ENCODE results near the gene RAPGEF1.
A peak's percentile ranks its signal among the peaks of the same experiment; 100 is the strongest.
"Not testable (repeated sequence)": the region's sequence is repeated elsewhere in the genome, so short reads cannot be mapped to it uniquely, and the experiment has no call there.

RAPGEF1 gene, protein sequence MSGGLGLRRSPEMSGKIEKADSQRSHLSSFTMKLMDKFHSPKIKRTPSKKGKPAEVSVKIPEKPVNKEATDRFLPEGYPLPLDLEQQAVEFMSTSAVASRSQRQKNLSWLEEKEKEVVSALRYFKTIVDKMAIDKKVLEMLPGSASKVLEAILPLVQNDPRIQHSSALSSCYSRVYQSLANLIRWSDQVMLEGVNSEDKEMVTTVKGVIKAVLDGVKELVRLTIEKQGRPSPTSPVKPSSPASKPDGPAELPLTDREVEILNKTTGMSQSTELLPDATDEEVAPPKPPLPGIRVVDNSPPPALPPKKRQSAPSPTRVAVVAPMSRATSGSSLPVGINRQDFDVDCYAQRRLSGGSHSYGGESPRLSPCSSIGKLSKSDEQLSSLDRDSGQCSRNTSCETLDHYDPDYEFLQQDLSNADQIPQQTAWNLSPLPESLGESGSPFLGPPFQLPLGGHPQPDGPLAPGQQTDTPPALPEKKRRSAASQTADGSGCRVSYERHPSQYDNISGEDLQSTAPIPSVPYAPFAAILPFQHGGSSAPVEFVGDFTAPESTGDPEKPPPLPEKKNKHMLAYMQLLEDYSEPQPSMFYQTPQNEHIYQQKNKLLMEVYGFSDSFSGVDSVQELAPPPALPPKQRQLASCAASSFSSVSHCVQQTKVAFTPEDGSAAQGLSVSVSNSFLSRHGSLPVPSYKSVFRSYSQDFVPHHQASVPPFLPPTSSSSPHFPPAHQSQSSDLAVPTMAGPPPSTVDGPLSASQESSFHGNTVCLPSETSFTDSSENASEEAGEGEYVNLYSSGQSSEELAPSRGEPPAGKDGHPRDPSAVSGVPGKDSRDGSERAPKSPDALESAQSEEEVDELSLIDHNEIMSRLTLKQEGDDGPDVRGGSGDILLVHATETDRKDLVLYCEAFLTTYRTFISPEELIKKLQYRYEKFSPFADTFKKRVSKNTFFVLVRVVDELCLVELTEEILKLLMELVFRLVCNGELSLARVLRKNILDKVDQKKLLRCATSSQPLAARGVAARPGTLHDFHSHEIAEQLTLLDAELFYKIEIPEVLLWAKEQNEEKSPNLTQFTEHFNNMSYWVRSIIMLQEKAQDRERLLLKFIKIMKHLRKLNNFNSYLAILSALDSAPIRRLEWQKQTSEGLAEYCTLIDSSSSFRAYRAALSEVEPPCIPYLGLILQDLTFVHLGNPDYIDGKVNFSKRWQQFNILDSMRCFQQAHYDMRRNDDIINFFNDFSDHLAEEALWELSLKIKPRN (N-terminal part only)
- total RNA-seq, result 193 to 333 reads per million in 2 experiments

DNA sequence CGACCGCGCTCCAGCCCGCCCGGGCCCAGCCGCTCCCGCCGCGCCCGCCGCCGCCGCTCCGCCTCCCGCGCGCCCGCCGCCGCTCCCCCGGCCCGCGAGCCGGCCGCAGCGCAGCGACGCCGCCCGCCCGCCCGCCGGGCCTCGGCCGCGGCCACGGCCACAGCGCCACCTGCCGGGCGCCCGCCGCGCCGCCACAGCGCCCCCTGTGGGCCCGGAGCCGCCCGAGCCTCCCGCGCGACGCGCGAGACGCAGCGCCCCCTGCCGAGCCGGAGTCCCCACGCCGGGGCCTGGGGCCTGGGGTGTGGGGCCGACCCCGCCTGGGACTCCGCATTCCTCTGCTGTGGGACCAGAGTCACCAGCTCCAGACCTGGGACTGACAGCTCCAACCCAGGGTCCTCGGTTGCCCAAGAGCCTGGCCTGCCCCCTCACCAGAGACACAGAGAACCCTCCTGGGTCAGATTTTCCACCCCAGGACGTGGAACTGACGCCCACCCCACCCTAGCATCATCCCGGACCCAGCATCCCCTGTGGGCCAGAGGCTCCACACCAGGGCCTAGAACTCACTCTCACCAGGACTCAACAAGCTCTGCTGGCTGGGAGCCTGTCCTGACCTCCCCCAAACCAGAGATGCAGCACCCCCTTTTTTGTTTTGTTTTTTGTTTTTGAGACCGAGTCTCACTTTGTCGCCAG lies at the start of gene RAPGEF1:
RAPGEF1 (minus strand) TSS at position 118 of the 690 bp plus-strand sequence. CDS start 246 bp downstream, outside the sequence.
- peak; percentile 71 for DNase-seq (ENCODE audit: low read depth)

DNA sequence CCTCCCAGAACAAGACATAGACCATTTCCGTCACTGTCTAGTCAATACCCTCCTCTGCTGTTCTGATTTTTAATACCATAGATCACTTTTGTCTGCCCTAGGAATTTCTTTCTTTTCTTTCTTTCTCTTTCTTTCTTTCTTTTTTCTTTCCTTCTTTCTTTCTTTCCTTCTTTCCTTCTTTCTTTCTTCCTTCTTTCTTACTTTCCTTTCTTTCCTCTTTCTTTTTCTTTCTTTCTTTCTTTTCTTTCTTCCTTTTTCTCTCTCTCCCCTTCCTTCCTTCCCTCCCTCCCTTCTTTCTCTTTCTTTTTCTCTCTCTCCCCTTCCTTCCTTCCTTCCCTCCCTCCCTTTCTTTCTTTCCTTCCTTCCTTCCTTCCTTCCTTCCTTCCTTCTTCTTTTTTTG lies 49.0 kb upstream of the RAPGEF1 start:
- no peak for DNase-seq (ENCODE audit: low read depth)

DNA sequence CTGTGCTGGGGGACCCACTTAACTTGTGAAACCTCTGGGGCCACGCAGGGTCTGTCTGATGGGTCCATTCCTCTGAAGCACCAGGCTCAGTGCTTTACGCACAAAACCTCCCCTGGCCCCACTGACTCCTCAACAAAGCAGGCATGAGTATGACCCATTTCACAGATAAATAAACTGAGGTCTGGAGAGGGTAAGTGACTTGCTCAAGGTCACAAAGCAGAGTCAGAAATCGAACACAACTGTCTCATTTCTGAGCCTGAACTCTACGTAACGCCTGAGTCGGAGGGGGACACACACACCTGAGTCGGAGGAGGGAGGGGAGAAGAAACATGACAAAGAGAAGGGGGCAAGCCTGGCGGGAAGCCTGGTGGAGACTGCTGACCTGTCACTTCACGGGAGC lies 48.0 kb upstream of the RAPGEF1 start:
- no peak for DNase-seq (ENCODE audit: low read depth)

DNA sequence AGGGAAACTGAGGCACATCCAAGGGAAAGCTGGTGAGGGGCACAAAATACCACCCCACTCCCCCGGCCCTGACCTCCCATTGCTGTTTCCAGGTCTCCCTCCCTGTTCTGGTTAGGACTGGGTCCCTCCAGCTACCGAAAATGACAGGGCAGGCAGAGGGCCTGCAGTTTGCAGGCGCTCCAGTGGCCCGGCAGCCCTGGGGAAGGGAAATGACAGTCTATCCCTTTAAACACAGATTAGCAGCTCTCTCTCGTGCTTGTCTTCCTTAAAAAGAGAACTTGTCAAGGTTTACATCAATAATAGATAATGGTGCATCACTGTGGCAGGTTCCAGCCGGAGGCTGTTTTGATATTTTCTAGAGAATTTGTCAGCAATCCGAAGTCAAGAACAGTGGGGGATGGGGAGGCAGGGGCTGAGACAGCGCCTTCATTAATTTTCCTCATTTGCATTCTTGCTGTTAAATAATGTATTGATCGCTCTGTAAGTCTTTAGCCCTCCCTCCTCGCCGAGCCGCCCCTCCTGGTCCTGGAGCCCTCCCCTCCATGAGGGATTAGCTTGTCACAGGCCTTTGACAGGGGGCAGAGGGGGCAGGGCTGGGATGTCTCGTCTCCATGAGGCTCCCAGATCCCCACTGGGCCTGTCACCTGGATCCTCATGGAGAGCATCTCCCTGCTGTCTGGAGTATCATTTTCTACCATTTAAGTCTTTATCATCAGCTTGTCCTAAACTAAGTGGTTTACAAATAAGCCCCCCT lies 45.0 kb upstream of the RAPGEF1 start:
- no peak for DNase-seq (ENCODE audit: low read depth)

DNA sequence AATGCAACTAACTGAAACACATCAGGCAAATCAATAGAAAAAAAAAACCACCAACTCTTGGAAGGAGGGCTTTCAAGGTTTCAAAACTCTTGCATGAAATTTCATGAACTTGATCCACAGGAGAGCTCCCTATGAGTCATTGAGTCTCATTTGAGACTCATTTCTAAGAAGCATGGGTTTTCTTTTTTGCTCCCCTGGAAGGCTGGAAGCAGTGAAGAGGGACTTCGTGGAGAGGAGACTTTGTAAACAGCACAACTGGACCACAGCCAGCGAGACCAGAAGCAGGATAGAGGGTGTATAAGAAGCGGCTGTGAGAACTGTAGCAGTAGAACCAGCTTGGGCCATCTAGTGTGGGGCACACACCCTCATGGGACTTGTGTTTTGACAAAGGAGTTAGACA lies 41.2 kb upstream of the RAPGEF1 start:
- no peak for DNase-seq (ENCODE audit: low read depth)

DNA sequence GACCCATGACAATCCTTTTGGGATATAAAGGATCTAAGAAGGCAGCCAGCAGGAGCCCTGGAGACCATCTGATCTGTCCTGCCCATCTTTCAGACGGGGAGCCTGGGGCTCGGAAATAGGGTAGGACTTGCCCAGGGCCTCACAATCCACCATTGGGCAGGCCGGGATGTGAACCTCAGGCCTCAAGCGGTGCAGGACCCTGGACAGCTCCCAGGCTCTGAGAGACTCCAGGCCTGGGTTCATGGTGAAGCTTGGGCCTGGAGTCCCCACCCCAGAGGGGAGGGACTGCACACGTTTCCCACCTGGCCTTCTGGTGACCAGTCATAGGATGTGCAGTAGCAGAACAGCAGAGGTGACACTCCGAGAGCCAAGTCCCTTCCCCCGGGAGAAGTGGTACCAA lies 36.6 kb upstream of the RAPGEF1 start:
- no peak for DNase-seq (ENCODE audit: low read depth)

DNA sequence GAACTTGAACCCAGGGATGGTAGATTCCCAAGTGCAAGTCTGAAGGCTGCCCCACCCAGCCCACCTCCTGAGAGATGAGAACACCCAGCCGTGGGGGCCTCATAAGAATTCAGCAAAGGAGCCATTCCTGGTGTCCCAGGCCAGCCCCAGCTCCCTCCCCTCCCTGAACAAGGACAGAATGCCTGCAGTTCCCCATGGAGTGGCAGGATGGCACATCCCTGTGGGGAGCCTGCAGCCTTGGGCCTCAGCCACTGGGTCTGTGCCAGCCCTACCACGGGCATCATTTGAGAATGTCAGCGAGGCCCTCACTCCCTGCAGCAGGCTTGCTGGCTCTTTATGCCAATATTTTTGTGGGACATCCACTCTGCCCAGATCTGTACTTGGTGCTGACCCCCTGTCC lies 36.2 kb upstream of the RAPGEF1 start:
- DNase-seq (ENCODE audit: low read depth), result no peak

DNA sequence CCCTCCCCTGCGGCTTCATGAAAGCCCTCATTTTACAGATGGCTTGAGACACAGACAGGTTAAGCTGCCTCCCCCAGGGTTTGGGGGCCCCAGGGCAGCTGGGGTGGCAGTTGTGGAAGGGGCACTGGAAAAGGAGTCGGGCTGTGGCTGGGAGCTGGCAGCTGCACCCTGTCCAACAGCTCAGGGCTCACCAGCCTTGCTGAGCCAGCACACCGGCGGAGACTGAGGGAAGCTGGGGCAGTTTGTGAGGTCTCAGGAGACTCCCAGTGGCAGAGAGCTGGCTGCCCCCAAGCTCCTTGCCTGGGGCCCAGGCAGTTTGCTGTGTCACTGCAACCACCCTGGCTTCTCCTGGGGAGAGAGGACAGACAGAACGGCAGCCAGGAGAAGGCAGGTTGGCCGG lies 34.8 kb upstream of the RAPGEF1 start:
- DNase-seq (ENCODE audit: low read depth), result no peak

DNA sequence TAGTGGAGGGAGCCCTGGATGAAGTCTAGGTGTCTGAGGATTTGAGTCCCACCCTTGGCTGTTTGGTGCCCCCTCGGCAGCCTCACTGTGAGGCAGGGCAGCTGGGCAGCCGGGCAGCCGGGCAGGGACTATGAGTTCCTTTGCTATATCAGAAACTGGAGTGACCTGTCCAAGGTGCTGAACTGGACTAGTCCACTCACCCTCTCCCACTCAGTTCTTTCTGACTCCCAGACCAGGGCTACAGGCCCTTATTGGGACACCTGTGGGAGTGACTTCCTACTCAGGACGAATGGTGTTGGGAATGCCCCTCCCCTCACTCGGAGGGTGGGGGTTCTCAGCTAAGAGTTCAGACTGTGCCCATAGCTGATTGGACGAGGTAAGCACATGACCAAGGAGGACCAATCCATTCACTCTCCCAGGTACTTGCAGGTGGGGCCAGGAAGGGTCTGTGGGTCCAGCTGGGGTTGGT lies 34.1 kb upstream of the RAPGEF1 start:
- DNase-seq (ENCODE audit: low read depth), result no peak

DNA sequence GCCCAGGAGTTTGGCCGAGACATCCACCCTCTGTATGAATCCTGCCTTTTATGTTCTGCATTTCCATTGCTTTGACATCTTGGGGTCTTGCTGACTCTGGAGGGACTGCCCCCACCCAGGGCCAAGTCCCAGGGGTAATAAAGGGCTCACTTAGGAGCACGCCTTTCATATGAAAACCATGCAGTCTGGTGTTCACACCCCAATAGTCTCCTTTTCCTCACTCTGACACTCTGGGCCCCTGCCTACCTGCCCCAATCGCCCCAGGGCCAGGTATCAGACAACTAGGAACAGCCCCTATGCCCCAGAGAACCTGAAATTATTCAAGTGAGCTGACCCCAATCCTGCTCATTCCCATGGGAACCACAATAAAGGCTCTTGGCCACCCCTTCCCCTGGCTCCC lies 33.1 kb upstream of the RAPGEF1 start:
- no peak for DNase-seq (ENCODE audit: low read depth)

DNA sequence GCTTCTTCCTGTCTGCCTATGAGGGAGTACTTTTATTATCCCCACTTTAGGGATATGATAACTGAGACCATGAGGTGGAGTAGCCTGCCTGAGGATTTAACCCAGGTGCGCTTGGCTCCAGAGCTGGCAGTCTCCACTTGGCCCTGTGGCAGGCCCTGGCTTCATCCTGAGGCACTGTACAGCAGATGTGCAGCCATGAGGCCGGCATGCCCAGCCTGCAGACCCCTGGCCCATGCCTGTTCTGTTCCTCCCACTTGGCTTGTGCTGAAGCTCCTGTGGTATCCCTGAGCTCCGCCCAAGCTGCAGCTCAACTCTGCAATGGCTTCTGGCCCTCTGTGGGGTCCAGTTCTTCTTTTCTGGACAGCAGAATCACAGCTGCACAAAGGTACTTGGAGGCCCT lies 31.8 kb upstream of the RAPGEF1 start:
- no peak for DNase-seq (ENCODE audit: low read depth)

DNA sequence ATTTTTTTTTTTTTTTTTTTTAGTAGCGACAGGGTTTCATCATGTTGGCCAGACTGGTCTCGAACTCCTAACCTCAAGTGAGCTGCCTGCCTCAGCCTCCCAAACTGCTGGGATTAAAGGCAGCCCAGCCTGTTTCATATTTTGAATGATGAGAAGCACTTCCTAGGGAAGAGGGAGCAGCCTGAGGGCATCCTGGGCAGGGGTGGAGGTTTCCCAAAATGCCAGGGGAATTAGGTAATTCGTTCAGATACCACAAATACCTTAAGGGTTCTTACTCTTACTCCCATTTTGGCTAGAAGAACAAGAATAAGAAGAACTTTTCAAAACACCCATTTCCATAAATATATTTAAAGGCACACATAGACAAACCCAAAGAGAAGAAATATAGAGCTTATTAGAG lies 29.5 kb upstream of the RAPGEF1 start:
- DNase-seq (ENCODE audit: low read depth), result no peak

DNA sequence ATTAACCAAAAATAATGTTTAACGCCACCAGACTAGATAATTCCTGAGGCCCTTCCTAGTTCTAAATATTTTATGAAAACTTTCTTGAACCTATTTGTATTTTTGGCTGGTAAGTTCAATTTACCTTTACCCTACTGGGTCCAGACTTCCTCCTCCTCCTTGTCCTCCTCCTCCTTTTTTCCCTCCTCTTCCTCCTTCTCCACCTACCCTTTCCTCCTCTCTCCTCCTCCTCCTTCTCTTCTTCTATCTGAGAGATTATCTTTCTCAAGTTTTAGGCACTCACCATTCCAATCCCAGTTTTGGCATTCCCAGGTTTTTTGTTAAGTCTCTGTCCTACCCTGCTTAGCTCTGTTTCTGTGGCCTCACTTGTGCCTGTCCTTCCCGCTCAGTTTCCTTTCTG lies 24.7 kb upstream of the RAPGEF1 start:
- no peak for DNase-seq (ENCODE audit: low read depth)

DNA sequence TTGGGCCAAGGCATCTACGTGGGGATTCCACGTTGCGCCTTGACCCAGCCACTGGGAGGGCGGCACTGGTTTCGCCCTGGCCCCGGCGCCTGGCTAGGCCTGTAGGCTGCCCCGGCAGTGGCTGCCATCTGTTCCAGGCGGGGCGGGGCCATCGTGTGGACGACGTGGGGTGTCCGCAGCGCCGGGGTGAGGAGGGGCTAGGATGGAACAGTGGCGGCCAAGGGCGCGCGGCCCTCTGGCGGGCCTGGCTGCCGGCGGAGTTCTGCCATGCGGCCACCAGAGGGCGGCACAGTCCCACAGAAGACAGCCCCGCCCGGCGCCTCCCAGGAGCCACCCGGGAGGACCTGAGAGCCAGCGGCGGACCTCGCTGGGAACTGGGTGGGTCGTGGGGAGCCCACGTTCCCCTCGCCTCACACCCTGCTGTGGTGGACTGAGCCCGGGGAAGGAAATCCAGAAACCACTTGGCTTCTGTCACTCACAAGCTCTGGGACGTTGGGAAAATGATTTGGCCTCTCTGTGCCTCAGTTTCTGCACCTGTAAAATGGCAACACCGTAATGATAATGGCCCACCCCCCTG lies 22.6 kb upstream of the RAPGEF1 start:
- DNase-seq (ENCODE audit: low read depth), result peak; percentile 62

DNA sequence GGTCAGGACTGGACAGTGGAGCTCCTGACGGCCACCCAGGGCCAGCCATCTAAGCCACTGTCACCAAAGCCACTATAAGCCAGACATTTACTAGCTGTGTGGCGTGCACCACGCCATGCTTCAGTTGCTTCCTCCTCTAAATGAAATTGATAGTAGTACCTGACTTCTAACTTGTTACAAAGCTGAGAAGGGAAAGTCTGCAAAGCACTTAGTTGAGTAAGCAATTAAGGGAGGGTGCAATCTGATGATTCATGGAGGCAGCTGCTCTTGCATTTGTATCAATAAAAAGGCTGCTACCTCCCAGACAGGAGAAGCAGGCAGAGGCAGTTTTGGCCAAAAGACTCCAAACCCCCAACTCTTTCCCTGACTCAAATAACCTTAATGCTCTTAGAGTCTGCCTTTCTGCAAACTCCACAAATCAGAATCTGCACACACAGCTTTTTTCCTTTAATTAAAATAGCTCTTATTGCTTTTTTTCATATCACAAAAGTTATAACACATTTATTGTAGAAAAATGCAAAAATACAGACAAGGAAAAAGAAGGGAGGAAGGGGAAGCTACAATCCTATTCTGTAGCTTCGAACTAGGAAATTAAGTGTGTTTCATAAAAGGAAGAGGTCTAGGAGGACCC lies 19.3 kb upstream of the RAPGEF1 start:
- DNase-seq (ENCODE audit: low read depth), result no peak

DNA sequence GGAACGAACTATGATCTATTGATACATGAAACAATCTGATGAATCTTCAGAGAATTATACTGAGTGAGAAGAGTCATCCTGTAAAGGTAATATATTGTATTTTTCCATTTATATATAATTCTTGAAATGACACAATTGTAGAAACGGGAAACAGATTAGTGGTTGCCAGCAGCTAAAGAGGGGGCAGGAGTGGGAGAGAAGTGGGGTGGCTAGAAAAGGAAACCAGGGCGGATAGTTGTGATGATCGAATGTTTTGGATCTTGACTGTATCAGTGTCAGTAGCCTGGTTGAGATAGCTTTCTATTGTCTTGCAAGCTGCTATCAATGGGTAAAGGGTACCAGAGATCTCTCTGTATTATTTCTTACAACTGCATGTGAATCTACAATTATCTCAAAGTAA lies 17.7 kb upstream of the RAPGEF1 start:
- no peak for DNase-seq (ENCODE audit: low read depth)

DNA sequence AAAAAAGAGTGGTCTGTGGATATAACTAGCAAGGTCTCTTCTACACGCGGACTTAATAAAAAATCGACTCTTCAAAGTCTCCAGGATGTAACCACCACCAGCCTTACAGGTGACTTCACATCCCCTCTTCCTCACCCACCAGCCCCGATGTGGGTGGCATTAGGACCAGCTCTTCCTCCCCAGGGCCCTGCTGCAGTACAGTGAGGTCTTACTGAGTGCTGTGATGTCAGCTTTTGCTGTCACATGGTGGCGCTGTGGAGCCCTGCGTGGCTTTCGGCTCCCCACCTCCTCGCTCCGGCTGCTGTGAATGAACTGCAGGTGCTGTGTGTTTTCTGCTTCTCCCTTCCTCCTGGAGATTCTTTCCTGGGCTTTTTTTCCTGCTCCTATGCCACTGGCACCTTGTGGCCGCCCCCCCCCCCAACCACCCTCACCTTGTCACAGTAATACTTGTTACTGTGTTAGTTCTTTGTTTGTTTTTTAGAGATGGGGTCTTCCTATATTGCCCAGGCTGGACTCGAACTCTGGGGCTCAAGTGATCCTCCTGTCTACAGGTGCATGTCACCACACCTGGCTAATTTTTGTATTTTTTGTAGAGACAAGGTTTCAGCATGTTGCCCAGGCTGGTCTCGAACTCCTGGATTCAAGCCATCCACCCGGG lies 15.8 kb upstream of the RAPGEF1 start:
- DNase-seq (ENCODE audit: low read depth), result peak; percentile 77

DNA sequence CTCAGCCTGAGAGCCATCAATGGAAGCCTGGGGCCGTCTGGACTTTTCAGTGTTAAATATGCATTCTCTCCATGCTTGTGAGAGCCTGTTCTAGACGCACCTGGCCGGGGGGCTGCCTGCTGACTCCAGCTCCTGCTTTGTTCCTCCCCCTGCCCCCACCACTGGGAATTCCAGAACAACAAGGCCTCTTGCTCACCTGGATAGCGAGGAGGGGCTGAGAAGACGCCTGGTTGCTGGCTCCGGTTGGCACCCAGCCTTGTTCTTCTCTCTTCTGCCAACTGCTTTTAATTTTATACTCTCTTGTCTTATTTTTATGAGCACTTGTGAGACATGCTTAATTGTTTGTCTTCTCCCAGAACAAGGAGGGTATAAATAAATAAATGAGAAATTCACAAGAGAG lies 15.0 kb upstream of the RAPGEF1 start:
- DNase-seq (ENCODE audit: low read depth), result no peak

DNA sequence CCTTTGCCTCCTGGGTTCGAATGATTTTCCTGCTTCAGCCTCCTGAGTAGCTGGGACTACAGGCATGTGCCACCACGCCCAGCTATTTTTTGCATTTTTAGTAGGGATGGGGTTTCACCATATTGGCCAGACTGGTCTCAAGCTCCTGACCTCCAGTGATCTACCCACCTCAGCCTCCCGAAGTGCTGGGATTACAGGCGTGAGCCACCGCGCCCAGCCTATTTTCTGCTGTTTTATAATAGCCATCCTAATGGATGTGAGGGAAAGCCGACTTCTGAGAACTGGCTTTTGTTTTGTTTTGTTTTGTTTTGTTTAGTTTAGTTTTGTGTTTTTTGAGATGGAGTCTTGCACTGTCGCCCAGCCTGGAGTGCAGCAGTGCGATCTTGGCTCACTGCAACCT lies 13.9 kb upstream of the RAPGEF1 start:
- not testable (repeated sequence) for DNase-seq (ENCODE audit: low read depth)

Measured in T follicular helper cell (primary cell).